Large intestine (tissue), 3 donors: ENCODE measurements around the gene PNPLA7. TPM values are rescaled to one million over a fixed set of nuclear protein-coding genes. Genes with fewer than 3 reads are reported as not detected.
"Not testable (repeated sequence)": the region's sequence is repeated elsewhere in the genome, so short reads cannot be mapped to it uniquely, and the experiment has no call there.

ENCODE experiments used
- DNase-seq, 2 donors: peaks; one replicate each; pipeline versions ENCODE4 v3.0.0 to v3.0.0-alpha.2; 2013
- H3K27ac ChIP-seq: one replicate; pipeline ENCODE4 v1.5.1; 2013; ENCODE audit warnings: low read length
- H3K27me3 ChIP-seq: 2 replicates; pipeline ENCODE4 v1.6.1; 2013; ENCODE audit warnings: low read length; ENCODE audit not compliant: control insufficient read depth, insufficient read depth
- H3K36me3 ChIP-seq: 2 replicates; pipeline ENCODE4 v1.6.1; 2013; ENCODE audit warnings: low read length; ENCODE audit not compliant: control insufficient read depth, insufficient read depth
- H3K4me1 ChIP-seq: one replicate; pipeline ENCODE4 v1.6.1; 2013; ENCODE audit warnings: low read length; ENCODE audit not compliant: control insufficient read depth, insufficient read depth
- H3K4me3 ChIP-seq: one replicate; pipeline ENCODE4 v1.5.1; 2013; ENCODE audit warnings: low read length
- H3K9me3 ChIP-seq: one replicate; pipeline ENCODE4 v1.6.1; 2013; ENCODE audit warnings: mild to moderate bottlenecking, low read depth, low read length, moderate library complexity; ENCODE audit not compliant: control insufficient read depth
- WGBS: methylation state at CpG from one replicate; pipeline ENCODE4 v1.1.5; 2013; ENCODE audit warnings: low lambda C conversion rate; ENCODE audit not compliant: insufficient coverage; 5-methylcytosine and 5-hydroxymethylcytosine counted together
- polyA plus RNA-seq: library from polyadenylated mRNA; unstranded; fragments of 120-200 nt; gene quantifications from one replicate; pipeline ENCODE4 v1.2.1, GENCODE V29; 2013

PNPLA7 gene
- polyA plus RNA-seq, 1 donor = 7.2 TPM

- WGBS = no CpG with 5 or more reads among the region's 25 CpGs
- Histone ChIP-seq H3K4me3 (no peak overlapping the region), H3K27me3 (no peaks in the 10 kb centered on the region), H3K27ac (no peak overlapping the region), H3K9me3 (peaks cover 9% of the 10 kb centered on the region), H3K4me1 (no peaks in the 10 kb centered on the region), H3K36me3 (no peaks in the 10 kb centered on the region)
- DNase-seq = no peak
Measured at GRCh38 chr9:137543237-137543963, 6.8 kb downstream of the PNPLA7 start.

GRCh38 chr9:137542486-137542885, 7.7 kb downstream of the PNPLA7 start:
- Histone ChIP-seq H3K4me3 (no peak overlapping the region), H3K4me1 (no peaks in the 10 kb centered on the region), H3K36me3 (no peaks in the 10 kb centered on the region), H3K27ac (no peak overlapping the region), H3K9me3 (peaks cover 9% of the 10 kb centered on the region), H3K27me3 (no peaks in the 10 kb centered on the region)
- no peak for DNase-seq
- WGBS = 87% methylated on average over 3 of the region's 20 CpGs

- no peaks in the 10 kb centered on the region for H3K4me1 ChIP-seq
- H3K4me3 ChIP-seq = no peak overlapping the region
- H3K27ac ChIP-seq = no peak overlapping the region
- H3K27me3 ChIP-seq = no peaks in the 10 kb centered on the region
- H3K36me3 ChIP-seq = no peaks in the 10 kb centered on the region
- no CpG with 5 or more reads among the region's 18 CpGs for WGBS
- no peak for DNase-seq
- H3K9me3 ChIP-seq = no peaks in the 10 kb centered on the region
Measured at GRCh38 chr9:137540536-137540935, 9.7 kb downstream of the PNPLA7 start.

GRCh38 chr9:137538058-137538457, 12.1 kb downstream of the PNPLA7 start:
- no peaks in the 10 kb centered on the region for H3K27me3 ChIP-seq
- no peak overlapping the region for H3K4me3 ChIP-seq
- peaks cover 5% of the 10 kb centered on the region for H3K4me1 ChIP-seq
- no peaks in the 10 kb centered on the region for H3K36me3 ChIP-seq
- WGBS = no CpG with 5 or more reads among the region's 16 CpGs
- no peaks in the 10 kb centered on the region for H3K9me3 ChIP-seq
- no peak overlapping the region for H3K27ac ChIP-seq
- no peak for DNase-seq

- WGBS = 83% methylated on average over 2 of the region's 16 CpGs
- not testable (repeated sequence) for H3K9me3 ChIP-seq, H3K27ac ChIP-seq, DNase-seq, H3K4me3 ChIP-seq, H3K36me3 ChIP-seq, H3K4me1 ChIP-seq, H3K27me3 ChIP-seq
Measured at GRCh38 chr9:137536594-137537131, 13.5 kb downstream of the PNPLA7 start.

GRCh38 chr9:137535120-137535428, 15.1 kb downstream of the PNPLA7 start:
- H3K4me3 ChIP-seq = no peak overlapping the region
- H3K9me3 ChIP-seq = no peaks in the 10 kb centered on the region
- peaks cover 5% of the 10 kb centered on the region for H3K4me1 ChIP-seq
- H3K27ac ChIP-seq = no peak overlapping the region
- H3K27me3 ChIP-seq = no peaks in the 10 kb centered on the region
- DNase-seq = no peak
- H3K36me3 ChIP-seq = no peaks in the 10 kb centered on the region

GRCh38 chr9:137534256-137535119, 15.7 kb downstream of the PNPLA7 start:
- Histone ChIP-seq H3K4me3 (no peak overlapping the region), H3K27ac (no peak overlapping the region), H3K4me1 (peaks cover 5% of the 10 kb centered on the region), H3K27me3 (no peaks in the 10 kb centered on the region), H3K9me3 (no peaks in the 10 kb centered on the region), H3K36me3 (no peaks in the 10 kb centered on the region)
- peak; percentile 55 to 68 for DNase-seq
- WGBS = 80% methylated on average over 1 of the region's 19 CpGs

- H3K27ac ChIP-seq, H3K36me3 ChIP-seq, DNase-seq, H3K9me3 ChIP-seq, H3K27me3 ChIP-seq, H3K4me1 ChIP-seq, H3K4me3 ChIP-seq: not testable (repeated sequence)
- no CpG with 5 or more reads among the region's 10 CpGs for WGBS
Measured at GRCh38 chr9:137532891-137533468, 17.2 kb downstream of the PNPLA7 start.

GRCh38 chr9:137531099-137531765, 19.0 kb downstream of the PNPLA7 start:
- H3K4me3 ChIP-seq = no peak overlapping the region
- no peaks in the 10 kb centered on the region for H3K36me3 ChIP-seq
- no peaks in the 10 kb centered on the region for H3K27me3 ChIP-seq
- DNase-seq = no peak
- H3K27ac ChIP-seq = no peak overlapping the region
- WGBS = no CpG with 5 or more reads among the region's 17 CpGs
- H3K9me3 ChIP-seq = no peaks in the 10 kb centered on the region
- H3K4me1 ChIP-seq = peaks cover 5% of the 10 kb centered on the region

- H3K9me3 ChIP-seq = no peaks in the 10 kb centered on the region
- no peak overlapping the region for H3K27ac ChIP-seq
- H3K4me3 ChIP-seq = no peak overlapping the region
- H3K36me3 ChIP-seq = no peaks in the 10 kb centered on the region
- no peak for DNase-seq
- H3K27me3 ChIP-seq = no peaks in the 10 kb centered on the region
- WGBS = no CpG with 5 or more reads among the region's 5 CpGs
- H3K4me1 ChIP-seq = peaks cover 5% of the 10 kb centered on the region
Measured at GRCh38 chr9:137530331-137530730, 19.9 kb downstream of the PNPLA7 start.
